BLaER1 (cell line): ENCODE data around the gene SETD1A.
A peak's percentile ranks its signal among the peaks of the same experiment; 100 is the strongest.

Experiments
- H3K27ac ChIP-seq: shearing (Covaris generic); formaldehyde crosslinking; 2 replicates; pipeline ENCODE4 v1.8.1; 2022
- H3K27me3 ChIP-seq: shearing (Covaris generic); formaldehyde crosslinking; 2 replicates; pipeline ENCODE4 v1.8.1; 2022
- H3K36me3 ChIP-seq: shearing (Covaris generic); formaldehyde crosslinking; 2 replicates; pipeline ENCODE4 v1.8.1; 2022
- H3K4me1 ChIP-seq: shearing (Covaris generic); formaldehyde crosslinking; 2 replicates; pipeline ENCODE4 v1.8.1; 2022
- H3K4me2 ChIP-seq: shearing (Covaris generic); formaldehyde crosslinking; 2 replicates; pipeline ENCODE4 v1.8.1; 2022
- H3K4me3 ChIP-seq: shearing (Covaris generic); formaldehyde crosslinking; 2 replicates; pipeline ENCODE4 v1.8.1; 2022
- H3K9ac ChIP-seq: shearing (Covaris generic); formaldehyde crosslinking; 2 replicates; pipeline ENCODE4 v1.8.1; 2022
- H3K9me3 ChIP-seq: shearing (Covaris generic); formaldehyde crosslinking; 2 replicates; pipeline ENCODE4 v1.8.1; 2022
- H4K20me1 ChIP-seq: shearing (Covaris generic); formaldehyde crosslinking; 2 replicates; pipeline ENCODE4 v1.8.1; 2022
- Cebpa-rat ChIP-seq: shearing (Covaris generic); IDR thresholded peaks from 2 replicates; pipeline ENCODE4 v1.8.1; 2022

Gene SETD1A

GRCh38 chr16:30951750-30952149, 5.8 kb upstream of the SETD1A start:
- Histone ChIP-seq H3K36me3 (peaks cover 55% of the 10 kb centered on the region), H3K4me2 (peak overlapping the region; percentile 93; the same call in 1 of the 2 replicates), H3K27ac (peak overlapping the region; percentile 6; the same call in 1 of the 2 replicates), H3K9me3 (no peaks in the 10 kb centered on the region), H3K9ac (no peak overlapping the region), H3K4me3 (no peak overlapping the region), H4K20me1 (peaks cover 48% of the 10 kb centered on the region), H3K4me1 (peaks cover 50% of the 10 kb centered on the region), H3K27me3 (no peaks in the 10 kb centered on the region)
- TF ChIP-seq Cebpa-rat = no peak

DNA sequence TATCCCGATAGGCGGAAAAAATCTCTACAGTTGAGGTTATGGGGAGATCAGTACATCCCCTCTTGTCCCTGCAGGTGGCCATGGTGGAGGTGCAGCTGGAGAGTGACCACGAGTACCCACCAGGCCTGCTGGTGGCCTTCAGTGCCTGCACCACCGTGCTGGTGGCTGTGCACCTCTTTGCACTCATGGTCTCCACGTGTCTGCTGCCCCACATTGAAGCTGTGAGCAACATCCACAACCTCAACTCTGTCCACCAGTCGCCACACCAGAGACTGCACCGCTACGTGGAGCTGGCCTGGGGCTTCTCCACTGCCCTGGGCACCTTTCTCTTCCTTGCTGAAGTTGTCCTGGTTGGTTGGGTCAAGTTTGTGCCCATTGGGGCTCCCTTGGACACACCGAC, 4.4 kb upstream of the SETD1A start:
- TF ChIP-seq Cebpa-rat = no peak
- Histone ChIP-seq H4K20me1 (peaks cover 45% of the 10 kb centered on the region), H3K27me3 (no peaks in the 10 kb centered on the region), H3K4me1 (peaks cover 46% of the 10 kb centered on the region), H3K9ac (no peak overlapping the region), H3K4me3 (no peak overlapping the region), H3K36me3 (peaks cover 43% of the 10 kb centered on the region), H3K9me3 (no peaks in the 10 kb centered on the region), H3K27ac (peak overlapping the region; percentile 54), H3K4me2 (peak overlapping the region; percentile 39)

DNA sequence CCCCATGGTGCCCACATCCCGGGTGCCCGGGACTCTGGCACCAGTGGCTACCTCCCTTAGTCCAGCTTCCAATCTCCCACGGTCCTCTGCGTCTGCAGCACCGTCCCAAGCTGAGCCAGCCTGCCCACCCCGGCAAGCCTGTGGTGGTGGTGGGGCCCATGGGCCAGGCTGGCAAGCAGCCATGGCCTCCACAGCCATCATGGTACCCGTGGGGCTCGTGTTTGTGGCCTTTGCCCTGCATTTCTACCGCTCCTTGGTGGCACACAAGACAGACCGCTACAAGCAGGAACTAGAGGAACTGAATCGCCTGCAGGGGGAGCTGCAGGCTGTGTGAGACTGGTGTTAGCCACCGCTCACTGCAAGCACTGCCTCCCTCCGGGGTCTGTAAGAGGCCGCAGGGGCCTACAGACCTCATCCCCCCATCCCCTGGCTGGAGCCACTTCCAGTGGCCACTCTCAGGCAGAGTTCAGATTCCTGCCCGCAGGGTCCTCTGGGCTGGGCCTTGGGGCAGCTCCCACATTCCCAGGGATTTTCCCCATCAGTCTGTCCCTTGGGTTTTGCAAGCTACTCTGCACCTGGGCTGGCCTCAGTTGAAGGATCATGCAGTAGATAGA, 3.9 kb upstream of the SETD1A start:
- Histone ChIP-seq H3K27me3 (no peaks in the 10 kb centered on the region), H3K4me3 (no peak overlapping the region), H3K4me1 (peaks cover 45% of the 10 kb centered on the region), H3K27ac (peak overlapping the region; percentile 54), H3K9ac (no peak overlapping the region), H4K20me1 (peaks cover 49% of the 10 kb centered on the region), H3K36me3 (peaks cover 43% of the 10 kb centered on the region), H3K4me2 (peak overlapping the region; percentile 39), H3K9me3 (no peaks in the 10 kb centered on the region)
- no peak for TF ChIP-seq Cebpa-rat

GRCh38 chr16:30954993-30955392, 2.6 kb upstream of the SETD1A start:
- Histone ChIP-seq H3K4me1 (peaks cover 54% of the 10 kb centered on the region), H4K20me1 (peaks cover 63% of the 10 kb centered on the region), H3K36me3 (peaks cover 56% of the 10 kb centered on the region), H3K4me2 (no peak overlapping the region), H3K27ac (no peak overlapping the region), H3K9ac (no peak overlapping the region), H3K27me3 (no peaks in the 10 kb centered on the region), H3K9me3 (no peaks in the 10 kb centered on the region), H3K4me3 (no peak overlapping the region)
- no peak for TF ChIP-seq Cebpa-rat

- Histone ChIP-seq H3K27me3 (no peaks in the 10 kb centered on the region), H3K9ac (peak overlapping the region; percentile 100), H3K27ac (peak overlapping the region; percentile 100), H3K4me1 (peaks cover 35% of the 10 kb centered on the region), H4K20me1 (peaks cover 53% of the 10 kb centered on the region), H3K4me3 (peak overlapping the region; percentile 80), H3K36me3 (peaks cover 63% of the 10 kb centered on the region), H3K4me2 (peak overlapping the region; percentile 68), H3K9me3 (no peaks in the 10 kb centered on the region)
- no peak for TF ChIP-seq Cebpa-rat
These were observed 726 bp upstream of the SETD1A start for GRCh38 chr16:30956601-30957455.

- Histone ChIP-seq H3K9ac (peak overlapping the region; percentile 100), H3K27ac (peak overlapping the region; percentile 100), H3K4me1 (peaks cover 26% of the 10 kb centered on the region), H3K9me3 (no peaks in the 10 kb centered on the region), H3K27me3 (no peaks in the 10 kb centered on the region), H3K36me3 (peaks cover 65% of the 10 kb centered on the region), H4K20me1 (peaks cover 51% of the 10 kb centered on the region), H3K4me2 (peak overlapping the region; percentile 91), H3K4me3 (peak overlapping the region; percentile 80)
- no peak for TF ChIP-seq Cebpa-rat
These were observed 873 bp downstream of the SETD1A start for GRCh38 chr16:30958175-30959079.

- Histone ChIP-seq H3K4me1 (peaks cover 16% of the 10 kb centered on the region), H3K36me3 (peaks cover 79% of the 10 kb centered on the region), H3K4me2 (no peak overlapping the region), H3K9me3 (no peaks in the 10 kb centered on the region), H4K20me1 (peaks cover 39% of the 10 kb centered on the region), H3K27ac (no peak overlapping the region), H3K4me3 (no peak overlapping the region), H3K27me3 (no peaks in the 10 kb centered on the region), H3K9ac (0 out of 2 replicates have a peak overlapping the region, but pooled peaks have one; percentile 19)
- no peak for TF ChIP-seq Cebpa-rat
These were observed 3.8 kb downstream of the SETD1A start for GRCh38 chr16:30961384-30961783.

GRCh38 chr16:30963925-30964511, 6.5 kb downstream of the SETD1A start:
- peaks cover 5% of the 10 kb centered on the region for H3K4me1 ChIP-seq
- no peaks in the 10 kb centered on the region for H3K27me3 ChIP-seq
- no peak overlapping the region for H3K4me3 ChIP-seq
- H3K4me2 ChIP-seq = no peak overlapping the region
- peaks cover 99% of the 10 kb centered on the region for H3K36me3 ChIP-seq
- H3K9ac ChIP-seq = no peak overlapping the region
- H3K27ac ChIP-seq = no peak overlapping the region
- no peak for TF ChIP-seq Cebpa-rat
- H3K9me3 ChIP-seq = no peaks in the 10 kb centered on the region
- peaks cover 36% of the 10 kb centered on the region for H4K20me1 ChIP-seq

DNA sequence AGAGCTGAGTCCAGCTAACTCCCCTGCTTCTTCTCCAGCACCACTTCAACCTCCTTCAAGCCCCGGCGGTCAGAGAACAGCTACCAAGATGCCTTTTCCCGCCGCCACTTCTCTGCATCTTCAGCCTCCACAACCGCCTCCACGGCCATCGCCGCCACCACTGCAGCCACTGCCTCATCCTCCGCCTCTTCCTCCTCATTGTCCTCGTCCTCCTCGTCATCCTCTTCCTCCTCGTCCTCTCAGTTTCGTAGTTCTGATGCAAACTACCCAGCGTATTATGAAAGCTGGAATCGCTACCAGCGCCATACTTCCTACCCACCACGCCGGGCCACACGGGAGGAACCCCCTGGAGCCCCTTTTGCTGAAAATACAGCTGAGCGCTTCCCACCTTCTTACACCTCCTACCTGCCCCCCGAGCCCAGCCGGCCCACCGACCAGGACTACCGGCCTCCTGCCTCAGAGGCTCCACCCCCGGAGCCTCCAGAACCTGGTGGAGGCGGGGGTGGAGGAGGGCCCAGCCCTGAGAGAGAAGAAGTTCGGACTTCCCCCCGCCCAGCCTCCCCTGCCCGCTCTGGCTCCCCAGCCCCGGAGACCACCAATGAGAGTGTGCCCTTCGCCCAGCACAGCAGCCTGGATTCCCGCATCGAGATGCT, 7.1 kb downstream of the SETD1A start:
- H4K20me1 ChIP-seq = peaks cover 29% of the 10 kb centered on the region
- no peak overlapping the region for H3K4me3 ChIP-seq
- H3K4me2 ChIP-seq = no peak overlapping the region
- H3K4me1 ChIP-seq = no peaks in the 10 kb centered on the region
- no peak overlapping the region for H3K27ac ChIP-seq
- H3K9me3 ChIP-seq = no peaks in the 10 kb centered on the region
- H3K9ac ChIP-seq = no peak overlapping the region
- TF ChIP-seq Cebpa-rat = no peak
- no peaks in the 10 kb centered on the region for H3K27me3 ChIP-seq
- H3K36me3 ChIP-seq = peaks cover 99% of the 10 kb centered on the region
